PC-3 (cell line): Measurements from ENCODE around the gene NLRX1. TPM values are rescaled to one million over a fixed set of nuclear protein-coding genes. Genes with fewer than 3 reads are reported as not detected.

Experiments
- ATAC-seq: fragments of 200-7000 bp; cut with Tn5 transposase; 2 replicates; pipeline ENCODE4 v1.9.1; 2020; ENCODE audit warnings: mild to moderate bottlenecking, moderate library complexity
- BruUV-seq: library from RNA; stranded (reverse); fragments of 400-500 nt; replicated peaks from 2 replicates; lab custom pipeline; 2021; lab: Mats Ljungman, UMichigan
- CTCF ChIA-PET: fragments of 300-600 bp; sonication (Branson Sonifier 250); formaldehyde crosslinking; loops from one replicate; lab custom pipeline; 2022; ENCODE audit warnings: antibody characterized with exemption; lab: Charles Lee
- POLR2A ChIA-PET: fragments of 300-600 bp; sonication (Branson Sonifier 250); formaldehyde crosslinking; loops from one replicate; lab custom pipeline; 2022; ENCODE audit warnings: antibody characterized with exemption; ENCODE audit not compliant: unreplicated experiment; lab: Charles Lee
- DNase-seq: peaks from one replicate; pipeline ENCODE4 v3.0.0-alpha.2; 2015
- H2AFZ ChIP-seq: fragments of 300-600 bp; sonication (generic); 2 replicates; pipeline ENCODE4 v1.6.0; 2016; ENCODE audit warnings: antibody characterized with exemption, low read length
- H3F3A ChIP-seq: fragments of 300-600 bp; sonication (generic); one replicate; pipeline ENCODE4 v1.6.0; 2017; ENCODE audit warnings: antibody characterized with exemption, low read length, control low read depth, mild to moderate bottlenecking; ENCODE audit not compliant: unreplicated experiment
- H3K27ac ChIP-seq: fragments of 300-600 bp; sonication (generic); 2 replicates; pipeline ENCODE4 v1.5.1; 2016; ENCODE audit warnings: mild to moderate bottlenecking, low read length
- H3K27me3 ChIP-seq: fragments of 300-600 bp; sonication (generic); 2 replicates; pipeline ENCODE4 v1.6.1; 2016; ENCODE audit warnings: low read length, mixed read lengths
- H3K36me3 ChIP-seq: fragments of 300-600 bp; sonication (generic); 2 replicates; pipeline ENCODE4 v1.6.1; 2016; ENCODE audit warnings: low read depth, mixed run types, low read length, mixed read lengths
- H3K4me1 ChIP-seq: fragments of 300-600 bp; sonication (generic); 2 replicates; pipeline ENCODE4 v1.5.1; 2016; ENCODE audit warnings: low read length; ENCODE audit not compliant: insufficient read depth
- H3K4me2 ChIP-seq: fragments of 300-600 bp; sonication (generic); 2 replicates; pipeline ENCODE4 v1.6.0; 2016; ENCODE audit warnings: low read length
- H3K4me3 ChIP-seq: fragments of 300-600 bp; sonication (generic); 2 replicates; pipeline ENCODE4 v1.5.1; 2016; ENCODE audit warnings: mild to moderate bottlenecking, low read length, mixed read lengths
- H3K79me2 ChIP-seq: fragments of 300-600 bp; sonication (generic); 2 replicates; pipeline ENCODE4 v1.6.1; 2017; ENCODE audit warnings: low read length, mixed read lengths
- H3K9ac ChIP-seq: fragments of 300-600 bp; sonication (generic); 2 replicates; pipeline ENCODE4 v1.6.0; 2016; ENCODE audit warnings: mild to moderate bottlenecking, low read length
- H3K9me2 ChIP-seq: fragments of 300-600 bp; sonication (generic); replicated peaks from 2 replicates; pipeline ENCODE4 v1.6.1; 2016; ENCODE audit warnings: mixed run types, low read length, mixed read lengths
- H3K9me3 ChIP-seq: fragments of 300-600 bp; sonication (generic); 2 replicates; pipeline ENCODE4 v1.6.1; 2016; ENCODE audit warnings: low read length, mixed read lengths
- H4K20me1 ChIP-seq: fragments of 300-600 bp; sonication (generic); 2 replicates; pipeline ENCODE4 v1.6.1; 2016; ENCODE audit warnings: low read length, mixed read lengths
- CTCF ChIP-seq: fragments of 300-600 bp; sonication (generic); conservative IDR thresholded peaks from 2 replicates; pipeline ENCODE4 v1.5.1; 2017; ENCODE audit warnings: antibody characterized with exemption, low read depth, mild to moderate bottlenecking, low read length
- EZH2 ChIP-seq: fragments of 300-600 bp; sonication (generic); IDR thresholded peaks from one replicate; pipeline ENCODE4 v1.6.1; 2017; ENCODE audit warnings: antibody characterized with exemption, mild to moderate bottlenecking, low read length; ENCODE audit not compliant: unreplicated experiment
- EZH2phosphoT487 ChIP-seq: fragments of 300-600 bp; sonication (generic); IDR thresholded peaks from 2 replicates; pipeline ENCODE4 v1.6.1; 2018; ENCODE audit warnings: mild to moderate bottlenecking, antibody characterized with exemption, low read length, borderline replicate concordance
- intact Hi-C: fragments of 100-400 bp; cut with micrococcal nuclease; formaldehyde crosslinking; loops from 2 replicates; pipeline ENCODE4 v1.9.0; 2023
- total RNA-seq: library from RNA; depleted of rRNA; stranded (reverse); fragments of >200 nt; gene quantifications from 2 replicates; pipeline ENCODE4 v1.2.3, GENCODE V29; 2014

NLRX1 gene
- total RNA-seq, 1 experiment from 2014 or later = 17.2 TPM

- ChIA-PET POLR2A (no interaction called here), CTCF (no interaction called here)
- Histone ChIP-seq H4K20me1 (no peaks in the 10 kb centered on the region), H3K4me1 (peaks cover 23% of the 10 kb centered on the region), H3K27me3 (no peaks in the 10 kb centered on the region), H3K4me3 (no peak overlapping the region), H2AFZ (no peak overlapping the region), H3K79me2 (no peaks in the 10 kb centered on the region), H3K27ac (no peak overlapping the region), H3F3A (no peaks in the 10 kb centered on the region), H3K9ac (no peak overlapping the region), H3K9me2 (no peaks in the 10 kb centered on the region), H3K36me3 (no peaks in the 10 kb centered on the region), H3K9me3 (no peaks in the 10 kb centered on the region), H3K4me2 (no peak overlapping the region)
- TF ChIP-seq CTCF (no peak), EZH2 (no peak), EZH2phosphoT487 (no peak)
- DNase-seq = no peak
- no peak for ATAC-seq
- BruUV-seq = no TSS peak
- intact Hi-C loops = no loop called here
Observed at GRCh38 chr11:119192111-119192510, 23.6 kb downstream of the NLRX1 start.

- no peak for TF ChIP-seq EZH2phosphoT487
- TF ChIP-seq EZH2 = no peak
- no peak for TF ChIP-seq CTCF
- Histone ChIP-seq H3K4me2 (no peak overlapping the region), H4K20me1 (no peaks in the 10 kb centered on the region), H2AFZ (no peak overlapping the region), H3K36me3 (no peaks in the 10 kb centered on the region), H3K27me3 (no peaks in the 10 kb centered on the region), H3K4me3 (no peak overlapping the region), H3K9me3 (no peaks in the 10 kb centered on the region), H3K79me2 (no peaks in the 10 kb centered on the region), H3K4me1 (peaks cover 23% of the 10 kb centered on the region), H3F3A (no peaks in the 10 kb centered on the region), H3K9me2 (no peaks in the 10 kb centered on the region), H3K27ac (no peak overlapping the region), H3K9ac (no peak overlapping the region)
- ATAC-seq = no peak
- ChIA-PET CTCF (no interaction called here), POLR2A (no interaction called here)
- intact Hi-C loops = no loop called here
- no TSS peak for BruUV-seq
- no peak for DNase-seq
Observed at GRCh38 chr11:119193001-119193400, 24.5 kb downstream of the NLRX1 start.

GRCh38 chr11:119193626-119194025 is 25.1 kb downstream of the NLRX1 start:
- no peak for ATAC-seq
- intact Hi-C loops = no loop called here
- Histone ChIP-seq H3K9me2 (no peaks in the 10 kb centered on the region), H3K9ac (no peak overlapping the region), H3K27me3 (no peaks in the 10 kb centered on the region), H4K20me1 (no peaks in the 10 kb centered on the region), H3K36me3 (no peaks in the 10 kb centered on the region), H3K9me3 (no peaks in the 10 kb centered on the region), H3F3A (no peaks in the 10 kb centered on the region), H2AFZ (no peak overlapping the region), H3K4me3 (no peak overlapping the region), H3K27ac (no peak overlapping the region), H3K79me2 (no peaks in the 10 kb centered on the region), H3K4me1 (peaks cover 23% of the 10 kb centered on the region), H3K4me2 (no peak overlapping the region)
- no peak for DNase-seq
- BruUV-seq = no TSS peak
- POLR2A ChIA-PET = no interaction called here
- CTCF ChIA-PET = no interaction called here
- TF ChIP-seq EZH2 (no peak), CTCF (no peak), EZH2phosphoT487 (no peak)
